Measurements from ENCODE around the gene CIB4. TPM values are rescaled to one million over a fixed set of nuclear protein-coding genes. Genes with fewer than 3 reads are reported as not detected.

Gene CIB4
- total RNA-seq, 1 experiment from 2014 or later: not detected

DNA sequence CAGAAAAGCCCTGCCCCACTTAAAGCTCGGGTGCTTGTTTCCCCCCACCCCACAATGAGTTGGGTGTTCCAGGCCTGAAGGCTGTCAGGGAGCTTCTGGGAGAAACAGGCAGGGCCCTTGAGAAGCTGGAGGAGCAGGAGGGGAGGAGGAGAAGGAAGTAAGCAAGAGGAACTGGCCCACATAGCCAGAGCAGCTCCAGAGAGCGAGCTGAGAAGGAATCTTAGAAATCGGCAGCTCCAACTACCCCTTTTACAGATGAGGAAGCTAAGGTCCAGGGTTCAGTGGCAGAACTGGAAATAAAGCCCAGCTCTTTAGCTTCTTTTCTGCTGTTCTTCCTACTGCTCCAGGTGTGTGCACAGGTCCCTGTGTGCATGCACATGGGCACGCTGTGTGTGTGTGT is 38.7 kb upstream of the CIB4 start (continued):
- TF ChIP-seq, protein P1, sequence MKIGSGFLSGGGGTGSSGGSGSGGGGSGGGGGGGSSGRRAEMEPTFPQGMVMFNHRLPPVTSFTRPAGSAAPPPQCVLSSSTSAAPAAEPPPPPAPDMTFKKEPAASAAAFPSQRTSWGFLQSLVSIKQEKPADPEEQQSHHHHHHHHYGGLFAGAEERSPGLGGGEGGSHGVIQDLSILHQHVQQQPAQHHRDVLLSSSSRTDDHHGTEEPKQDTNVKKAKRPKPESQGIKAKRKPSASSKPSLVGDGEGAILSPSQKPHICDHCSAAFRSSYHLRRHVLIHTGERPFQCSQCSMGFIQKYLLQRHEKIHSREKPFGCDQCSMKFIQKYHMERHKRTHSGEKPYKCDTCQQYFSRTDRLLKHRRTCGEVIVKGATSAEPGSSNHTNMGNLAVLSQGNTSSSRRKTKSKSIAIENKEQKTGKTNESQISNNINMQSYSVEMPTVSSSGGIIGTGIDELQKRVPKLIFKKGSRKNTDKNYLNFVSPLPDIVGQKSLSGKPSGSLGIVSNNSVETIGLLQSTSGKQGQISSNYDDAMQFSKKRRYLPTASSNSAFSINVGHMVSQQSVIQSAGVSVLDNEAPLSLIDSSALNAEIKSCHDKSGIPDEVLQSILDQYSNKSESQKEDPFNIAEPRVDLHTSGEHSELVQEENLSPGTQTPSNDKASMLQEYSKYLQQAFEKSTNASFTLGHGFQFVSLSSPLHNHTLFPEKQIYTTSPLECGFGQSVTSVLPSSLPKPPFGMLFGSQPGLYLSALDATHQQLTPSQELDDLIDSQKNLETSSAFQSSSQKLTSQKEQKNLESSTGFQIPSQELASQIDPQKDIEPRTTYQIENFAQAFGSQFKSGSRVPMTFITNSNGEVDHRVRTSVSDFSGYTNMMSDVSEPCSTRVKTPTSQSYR (CRISPR knock-in tag; IDR thresholded peaks at IDR 0.05): no peak
- TF ChIP-seq ZNF416 (CRISPR knock-in tag; IDR thresholded peaks at IDR 0.05): no peak
- TF ChIP-seq, protein P2, sequence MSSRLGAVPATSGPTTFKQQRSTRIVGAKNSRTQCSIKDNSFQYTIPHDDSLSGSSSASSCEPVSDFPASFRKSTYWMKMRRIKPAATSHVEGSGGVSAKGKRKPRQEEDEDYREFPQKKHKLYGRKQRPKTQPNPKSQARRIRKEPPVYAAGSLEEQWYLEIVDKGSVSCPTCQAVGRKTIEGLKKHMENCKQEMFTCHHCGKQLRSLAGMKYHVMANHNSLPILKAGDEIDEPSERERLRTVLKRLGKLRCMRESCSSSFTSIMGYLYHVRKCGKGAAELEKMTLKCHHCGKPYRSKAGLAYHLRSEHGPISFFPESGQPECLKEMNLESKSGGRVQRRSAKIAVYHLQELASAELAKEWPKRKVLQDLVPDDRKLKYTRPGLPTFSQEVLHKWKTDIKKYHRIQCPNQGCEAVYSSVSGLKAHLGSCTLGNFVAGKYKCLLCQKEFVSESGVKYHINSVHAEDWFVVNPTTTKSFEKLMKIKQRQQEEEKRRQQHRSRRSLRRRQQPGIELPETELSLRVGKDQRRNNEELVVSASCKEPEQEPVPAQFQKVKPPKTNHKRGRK (CRISPR knock-in tag; IDR thresholded peaks at IDR 0.05; ENCODE audit: borderline replicate concordance): no peak
- TF ChIP-seq, protein P3, sequence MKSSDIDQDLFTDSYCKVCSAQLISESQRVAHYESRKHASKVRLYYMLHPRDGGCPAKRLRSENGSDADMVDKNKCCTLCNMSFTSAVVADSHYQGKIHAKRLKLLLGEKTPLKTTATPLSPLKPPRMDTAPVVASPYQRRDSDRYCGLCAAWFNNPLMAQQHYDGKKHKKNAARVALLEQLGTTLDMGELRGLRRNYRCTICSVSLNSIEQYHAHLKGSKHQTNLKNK (CRISPR knock-in tag; IDR thresholded peaks at IDR 0.05): no peak
- no peak for TF ChIP-seq USF2 (CRISPR knock-in tag; IDR thresholded peaks at IDR 0.05)
- TF ChIP-seq FOXP1 (CRISPR knock-in tag; IDR thresholded peaks at IDR 0.05; ENCODE audit: borderline replicate concordance): no peak
- TF ChIP-seq SP1 (CRISPR knock-in tag; conservative IDR thresholded peaks at IDR 0.05): no peak
- no peak for TF ChIP-seq ARID4B (CRISPR knock-in tag; IDR thresholded peaks at IDR 0.05; ENCODE audit: borderline replicate concordance)

GRCh38 chr2:26678035-26678434 is 36.9 kb upstream of the CIB4 start:
- CTCF ChIA-PET: no interaction called here
- DNase-seq (ENCODE audit: low spot score) (no peak), ATAC-seq (no peak)
- Mint-ChIP-seq H3K9me3 (peaks cover 14% of the 10 kb centered on the region), H3K36me3 (no peaks in the 10 kb centered on the region), H3K4me3 (no peak overlapping the region), H3K27ac (no peak overlapping the region), H3K27me3 (ENCODE audit: low read depth) (no peaks in the 10 kb centered on the region; the same call in none of the 2 replicates), H3K4me1 (no peaks in the 10 kb centered on the region)
- TF ChIP-seq ZNF317 (CRISPR knock-in tag; IDR thresholded peaks at IDR 0.05; ENCODE audit: borderline replicate concordance, low read depth) (no peak), ATF2 (CRISPR knock-in tag; IDR thresholded peaks at IDR 0.05; ENCODE audit: borderline replicate concordance, low read depth) (no peak), SP1 (CRISPR knock-in tag; conservative IDR thresholded peaks at IDR 0.05) (no peak), HMGA2 (CRISPR knock-in tag; IDR thresholded peaks at IDR 0.05) (no peak), GTF2I (CRISPR knock-in tag; conservative IDR thresholded peaks at IDR 0.05) (no peak), MXD4 (CRISPR knock-in tag; IDR thresholded peaks at IDR 0.05; ENCODE audit: borderline replicate concordance) (no peak), ZNF138 (CRISPR knock-in tag; conservative IDR thresholded peaks at IDR 0.05) (no peak), CBFB (CRISPR knock-in tag; IDR thresholded peaks at IDR 0.05; ENCODE audit: low read depth) (no peak)
- TF ChIP-seq, protein P4, sequence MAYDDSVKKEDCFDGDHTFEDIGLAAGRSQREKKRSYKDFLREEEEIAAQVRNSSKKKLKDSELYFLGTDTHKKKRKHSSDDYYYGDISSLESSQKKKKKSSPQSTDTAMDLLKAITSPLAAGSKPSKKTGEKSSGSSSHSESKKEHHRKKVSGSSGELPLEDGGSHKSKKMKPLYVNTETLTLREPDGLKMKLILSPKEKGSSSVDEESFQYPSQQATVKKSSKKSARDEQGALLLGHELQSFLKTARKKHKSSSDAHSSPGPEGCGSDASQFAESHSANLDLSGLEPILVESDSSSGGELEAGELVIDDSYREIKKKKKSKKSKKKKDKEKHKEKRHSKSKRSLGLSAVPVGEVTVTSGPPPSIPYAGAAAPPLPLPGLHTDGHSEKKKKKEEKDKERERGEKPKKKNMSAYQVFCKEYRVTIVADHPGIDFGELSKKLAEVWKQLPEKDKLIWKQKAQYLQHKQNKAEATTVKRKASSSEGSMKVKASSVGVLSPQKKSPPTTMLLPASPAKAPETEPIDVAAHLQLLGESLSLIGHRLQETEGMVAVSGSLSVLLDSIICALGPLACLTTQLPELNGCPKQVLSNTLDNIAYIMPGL (CRISPR knock-in tag; IDR thresholded peaks at IDR 0.05): no peak
- POLR2A ChIA-PET: no interaction called here

Data from WTC11 (cell line).